ENCODE measurements around the gene PAM16. TPM values are rescaled to one million over a fixed set of nuclear protein-coding genes. Genes with fewer than 3 reads are reported as not detected.

PAM16 gene
- total and polyA plus RNA-seq, 4 donors, result 14.0 to 70.5 (median 29.6) TPM

- Histone ChIP-seq H3K4me1 (ENCODE audit: control insufficient read depth in 4 of 4, insufficient read depth in 4 of 4, low read length in 3 of 4) (peaks cover 26 to 72% (median 56%) of the 10 kb centered on the region in 4 donors), H3K36me3 (ENCODE audit: control insufficient read depth in 4 of 4, insufficient read depth in 3 of 4, low read depth in 1 of 4, low read length in 3 of 4) (no peaks in the 10 kb centered on the region), H3K27me3 (ENCODE audit: control insufficient read depth in 4 of 4, insufficient read depth in 4 of 4, low read length in 3 of 4) (no peaks in the 10 kb centered on the region), H3K4me3 (ENCODE audit: low read depth in 1 of 3, low read length in 3 of 3) (peak overlapping the region; percentile 78 to 90 (median 84)), H3K9me3 (ENCODE audit: control insufficient read depth in 4 of 4, low read length in 3 of 4) (no peaks in the 10 kb centered on the region), H3K27ac (ENCODE audit: low read depth in 1 of 2, low read length in 2 of 2) (peak overlapping the region; percentile 87 to 95), H3K9ac (ENCODE audit: low read depth in 1 of 2, low read length in 2 of 2) (peak overlapping the region; percentile 73 to 81)
- TF ChIP-seq MAX (IDR thresholded peaks at IDR 0.05) (peak; percentile 32), HNF4A (conservative IDR thresholded peaks at IDR 0.05) (peak; percentile 72 to 81), TAF1 (conservative IDR thresholded peaks at IDR 0.05) (no peak), JUND (IDR thresholded peaks at IDR 0.05) (no peak), FOXA1 (IDR thresholded peaks at IDR 0.05) (peak; percentile 55), ZBTB33 (IDR thresholded peaks at IDR 0.05) (no peak), RXRA (IDR thresholded peaks at IDR 0.05) (peak; percentile 95 to 99), YY1 (IDR thresholded peaks at IDR 0.05) (peak; percentile 62), EGR1 (IDR thresholded peaks at IDR 0.05; ENCODE audit: low read depth in 2 of 2) (no peak), FOXA2 (IDR thresholded peaks at IDR 0.05) (peak; percentile 86), CTCF (IDR thresholded peaks at IDR 0.05; ENCODE audit: low read depth, low read length, missing input control) (no peak), RAD21 (IDR thresholded peaks at IDR 0.05) (no peak), REST (IDR thresholded peaks at IDR 0.05) (peak; percentile 37), HNF4G (IDR thresholded peaks at IDR 0.05) (peak; percentile 45), ATF3 (IDR thresholded peaks at IDR 0.05) (no peak), SP1 (IDR thresholded peaks at IDR 0.05) (peak; percentile 81)
- WGBS, result 25% methylated on average over 10 of the region's 10 CpGs
- DNase-seq (ENCODE audit: low spot score), result peak; percentile 74
Measured at GRCh38 chr16:4372578-4373355, 21.6 kb upstream of the PAM16 start.
